ENCODE data around the gene IL17F.

Gene IL17F

DNA sequence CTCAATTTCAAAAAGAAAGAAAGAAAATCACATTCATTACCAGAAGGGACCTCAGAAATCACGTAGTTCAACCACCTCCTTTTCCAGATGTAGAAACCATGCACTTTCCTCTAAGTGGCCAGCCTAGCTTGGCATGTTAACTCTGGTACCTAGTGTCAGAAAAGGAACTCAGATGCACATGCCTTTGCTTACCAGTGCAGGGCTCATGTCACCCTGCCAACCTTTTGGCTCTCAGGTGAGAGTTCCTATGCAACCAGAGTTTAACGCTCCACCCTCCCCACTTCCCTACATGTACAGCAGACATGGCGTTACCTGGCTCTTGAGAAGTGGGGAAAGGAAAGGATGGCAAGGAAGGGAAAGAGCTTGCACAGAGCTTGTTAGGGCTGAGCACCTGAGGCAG, 16.3 kb upstream of the IL17F start:
- H3K27ac ChIP-seq: no peak overlapping the region
- no peak for TF ChIP-seq CTCF (conservative IDR thresholded peaks at IDR 0.05)

GRCh38 chr6:52255434-52255833, 11.1 kb upstream of the IL17F start:
- TF ChIP-seq CTCF (conservative IDR thresholded peaks at IDR 0.05): no peak
- H3K27ac ChIP-seq: no peak overlapping the region

DNA sequence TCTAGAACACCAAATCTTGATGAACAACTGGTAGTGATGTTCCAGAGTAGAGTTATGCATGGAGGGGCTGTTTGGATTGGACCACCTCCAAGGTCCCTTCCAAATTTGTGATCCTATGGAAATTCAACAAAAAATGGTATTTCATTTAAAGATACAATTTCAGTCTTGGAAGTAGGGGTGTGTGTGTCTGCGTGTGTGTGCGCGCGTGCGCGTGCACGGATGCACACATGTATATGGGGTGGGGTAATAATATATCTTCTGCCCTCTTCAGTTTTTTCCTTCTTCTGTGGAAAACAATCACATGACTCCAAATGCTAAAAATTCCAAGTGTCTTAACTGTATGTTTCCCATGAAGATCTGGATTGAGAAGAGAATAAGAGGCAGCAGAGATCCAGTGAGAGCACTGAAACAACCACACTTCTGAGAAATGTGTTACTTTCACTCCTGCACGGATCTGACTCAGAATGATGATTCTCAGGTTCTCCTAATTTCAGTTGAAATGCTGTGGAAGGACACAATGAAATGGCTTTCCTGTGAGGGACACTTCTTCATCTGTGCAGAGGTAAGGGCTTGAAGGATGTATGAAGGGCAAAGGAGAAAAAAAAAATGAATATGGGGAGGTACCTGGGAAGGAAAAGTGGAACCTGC, 10.6 kb upstream of the IL17F start:
- no peak for TF ChIP-seq CTCF (conservative IDR thresholded peaks at IDR 0.05)

DNA sequence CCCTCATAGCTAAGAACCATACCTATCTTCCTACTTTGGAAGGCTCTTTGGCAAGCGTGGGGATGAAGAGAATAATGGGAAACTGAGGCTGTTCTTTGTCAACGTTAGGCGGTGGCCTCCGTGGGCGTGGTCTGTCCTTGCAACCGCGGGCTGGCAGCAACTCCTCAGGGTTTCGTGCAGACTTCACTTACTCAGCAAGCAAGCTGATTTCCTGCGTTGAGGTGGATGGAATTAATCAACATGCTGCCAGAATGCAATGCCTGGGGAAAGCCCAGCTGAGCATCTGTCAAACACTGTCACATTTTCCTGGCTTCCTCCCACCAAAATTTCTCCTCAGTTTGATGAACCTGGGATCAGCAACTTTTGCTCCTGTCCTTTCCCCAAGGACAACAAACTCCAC, 9.2 kb upstream of the IL17F start:
- TF ChIP-seq CTCF (conservative IDR thresholded peaks at IDR 0.05): no peak
- H3K27ac ChIP-seq: no peak overlapping the region

More for the DNA sequence above, 10.6 kb upstream of the IL17F start:
- H3K27ac ChIP-seq: no peak overlapping the region

DNA sequence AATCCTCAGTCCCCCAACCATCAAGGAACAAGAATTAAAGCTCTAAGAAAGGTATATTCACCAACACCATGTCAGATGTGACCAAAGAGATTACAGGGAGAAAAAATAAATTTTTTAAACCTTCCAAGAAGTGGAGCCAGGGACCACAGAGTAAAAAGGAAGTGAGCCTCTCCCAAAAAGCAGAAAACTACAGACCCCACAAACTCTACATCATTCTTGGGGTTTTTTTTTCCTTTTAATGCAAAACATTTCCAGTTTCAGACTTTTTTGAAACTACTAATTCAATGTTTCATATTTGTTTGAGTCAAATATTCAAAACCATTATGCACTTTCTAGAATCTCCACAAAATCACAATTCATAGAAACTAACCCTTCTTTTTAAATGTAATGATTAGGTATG, 6.8 kb upstream of the IL17F start:
- H3K27ac ChIP-seq: no peak overlapping the region
- no peak for TF ChIP-seq CTCF (conservative IDR thresholded peaks at IDR 0.05)

DNA sequence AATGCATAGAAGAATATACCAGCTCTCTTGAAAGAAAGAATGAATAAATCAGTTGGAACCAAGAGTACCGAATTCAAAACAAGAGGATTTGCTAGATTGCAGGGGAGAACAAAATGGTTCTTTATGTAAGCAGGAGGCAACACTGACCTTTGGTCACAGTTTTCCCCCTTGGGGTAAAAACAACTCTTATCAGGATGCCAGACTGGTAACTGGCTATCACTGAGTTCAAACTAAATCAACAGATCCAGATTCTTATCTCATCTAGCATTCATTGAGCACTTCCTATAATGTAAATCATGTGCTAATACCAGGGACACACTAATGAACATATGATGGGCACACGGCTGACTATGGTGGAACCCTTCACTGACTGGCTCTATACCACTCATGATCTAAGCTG, 4.8 kb upstream of the IL17F start:
- TF ChIP-seq CTCF (conservative IDR thresholded peaks at IDR 0.05): no peak
- no peak overlapping the region for H3K27ac ChIP-seq

DNA sequence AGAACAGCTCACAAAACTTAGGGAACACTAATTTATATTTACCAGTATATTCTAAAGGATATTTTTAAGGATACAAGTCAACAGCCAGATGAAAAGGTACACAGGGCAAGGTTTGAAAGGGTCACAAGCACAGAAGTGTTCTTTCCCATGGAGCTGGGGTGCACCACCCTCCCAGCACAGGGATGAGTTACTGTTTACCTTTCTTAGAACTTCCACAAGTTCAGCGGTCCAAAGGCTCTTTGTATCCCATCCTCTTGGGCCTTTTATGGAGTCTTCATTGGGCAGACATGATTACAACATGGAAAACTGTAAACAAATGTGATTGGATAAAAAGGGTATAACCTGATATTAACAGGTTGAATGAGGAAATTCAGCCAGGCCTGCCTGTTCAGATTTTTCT, 1.1 kb upstream of the IL17F start:
- TF ChIP-seq CTCF (conservative IDR thresholded peaks at IDR 0.05): no peak
- H3K27ac ChIP-seq: no peak overlapping the region

All from VCaP (cell line).